Measurements from ENCODE around the gene H2AZ2. TPM values are rescaled to one million over a fixed set of nuclear protein-coding genes. Genes with fewer than 3 reads are reported as not detected.
A peak's percentile ranks its signal among the peaks of the same experiment; 100 is the strongest.
"Not testable (repeated sequence)": the region's sequence is repeated elsewhere in the genome, so short reads cannot be mapped to it uniquely, and the experiment has no call there.

The H2AZ2 gene
- total RNA-seq, 1 donor from 2014 or later: 188 TPM

DNA sequence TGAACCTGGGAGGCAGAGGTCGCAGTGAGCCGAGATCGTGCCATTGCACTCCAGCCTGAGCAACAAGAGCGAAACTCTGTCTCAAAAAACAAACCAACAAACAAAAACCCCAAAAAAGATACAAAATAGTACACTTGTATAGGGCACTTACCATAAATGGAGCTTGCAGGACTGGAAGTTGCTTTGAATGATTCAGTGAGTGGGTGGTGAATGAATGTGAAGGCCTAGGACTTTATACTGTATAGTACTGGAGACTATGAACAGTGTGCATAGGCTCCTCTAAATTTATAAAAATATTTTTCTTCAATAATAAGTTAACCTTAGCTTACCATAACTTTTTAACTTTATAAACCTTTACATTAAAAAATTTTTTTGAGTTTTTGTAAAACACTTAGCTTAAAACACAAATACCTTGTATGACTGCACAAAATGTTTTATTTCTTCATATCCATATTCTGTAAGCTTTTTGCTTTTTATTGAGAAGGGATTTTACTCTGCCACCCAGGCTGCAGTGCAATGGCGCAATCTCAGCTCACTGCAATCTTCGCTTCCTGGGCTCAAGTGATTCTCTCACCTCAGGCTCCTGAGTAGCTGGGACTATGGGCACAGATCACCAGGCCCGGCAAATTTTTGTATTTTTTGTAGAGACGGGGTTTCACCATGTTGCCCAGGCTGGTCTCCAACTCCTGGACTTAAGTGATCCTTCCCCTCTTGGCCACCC lies 6.9 kb upstream of the H2AZ2 start:
- no peak for DNase-seq
- peaks cover 26% of the 10 kb centered on the region for H3K4me1 Mint-ChIP-seq

DNA sequence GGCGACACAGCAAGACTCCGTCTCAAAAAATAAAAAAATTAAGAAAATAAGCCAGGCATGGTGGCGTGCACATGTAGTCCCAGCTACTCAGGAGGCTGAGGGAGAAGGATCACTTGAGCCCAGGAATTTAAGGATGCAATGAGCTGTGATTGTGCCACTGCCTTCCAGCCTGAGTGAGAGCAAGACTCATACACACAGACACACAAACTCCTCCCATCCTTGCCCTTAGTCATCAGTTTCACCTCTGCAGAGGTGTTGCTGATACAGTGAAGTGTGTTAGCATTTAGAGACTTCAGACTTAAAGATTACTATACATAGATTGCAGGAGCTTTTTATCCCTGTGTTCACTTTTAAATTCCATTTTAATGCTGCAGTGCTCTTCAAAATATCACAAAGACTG lies 5.5 kb upstream of the H2AZ2 start:
- Mint-ChIP-seq H3K27ac (no peak overlapping the region), H3K9me3 (no peaks in the 10 kb centered on the region), H3K36me3 (ENCODE audit: low read depth) (no peaks in the 10 kb centered on the region), H3K4me3 (no peak overlapping the region), H3K27me3 (no peaks in the 10 kb centered on the region), H3K4me1 (peaks cover 33% of the 10 kb centered on the region)
- intact Hi-C loops (cut with micrococcal nuclease): no loop called here
- peak; percentile 70 for DNase-seq

More for the DNA sequence above, 6.9 kb upstream of the H2AZ2 start:
- Mint-ChIP-seq H3K9me3 (no peaks in the 10 kb centered on the region), H3K27ac (no peak overlapping the region), H3K27me3 (no peaks in the 10 kb centered on the region), H3K4me3 (no peak overlapping the region), H3K36me3 (ENCODE audit: low read depth) (no peaks in the 10 kb centered on the region)
- intact Hi-C loops (cut with micrococcal nuclease): loop anchor here (5.0 kb wide), 1 partner anchor 282 kb away; no protein-coding TSS in a partner anchor

DNA sequence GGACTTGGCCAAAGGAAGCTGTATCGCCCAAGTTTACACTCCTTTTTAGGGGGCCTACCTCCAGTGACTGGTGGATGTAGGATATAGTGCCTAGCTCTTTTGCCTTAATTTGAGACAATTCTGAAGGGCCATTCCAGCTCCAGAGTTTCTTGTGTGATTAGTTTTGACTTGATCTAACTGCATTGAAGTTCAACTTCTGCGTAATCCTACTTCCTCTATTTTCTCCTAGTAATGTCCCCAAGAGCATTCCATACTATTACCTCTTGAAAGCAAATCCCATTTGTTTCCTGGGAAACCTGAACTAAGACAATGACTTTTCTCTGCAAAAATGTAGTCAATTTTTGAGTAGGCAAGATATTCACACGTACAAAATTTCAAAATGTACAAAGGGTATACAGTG lies 4.7 kb upstream of the H2AZ2 start:
- no peak for DNase-seq
- peaks cover 35% of the 10 kb centered on the region for H3K4me1 Mint-ChIP-seq
- H3K36me3 Mint-ChIP-seq (ENCODE audit: low read depth): no peaks in the 10 kb centered on the region
- H3K9me3 Mint-ChIP-seq: no peaks in the 10 kb centered on the region
- intact Hi-C loops (cut with micrococcal nuclease): no loop called here
- H3K27ac Mint-ChIP-seq: no peak overlapping the region
- H3K27me3 Mint-ChIP-seq: peaks cover 2% of the 10 kb centered on the region
- no peak overlapping the region for H3K4me3 Mint-ChIP-seq

DNA sequence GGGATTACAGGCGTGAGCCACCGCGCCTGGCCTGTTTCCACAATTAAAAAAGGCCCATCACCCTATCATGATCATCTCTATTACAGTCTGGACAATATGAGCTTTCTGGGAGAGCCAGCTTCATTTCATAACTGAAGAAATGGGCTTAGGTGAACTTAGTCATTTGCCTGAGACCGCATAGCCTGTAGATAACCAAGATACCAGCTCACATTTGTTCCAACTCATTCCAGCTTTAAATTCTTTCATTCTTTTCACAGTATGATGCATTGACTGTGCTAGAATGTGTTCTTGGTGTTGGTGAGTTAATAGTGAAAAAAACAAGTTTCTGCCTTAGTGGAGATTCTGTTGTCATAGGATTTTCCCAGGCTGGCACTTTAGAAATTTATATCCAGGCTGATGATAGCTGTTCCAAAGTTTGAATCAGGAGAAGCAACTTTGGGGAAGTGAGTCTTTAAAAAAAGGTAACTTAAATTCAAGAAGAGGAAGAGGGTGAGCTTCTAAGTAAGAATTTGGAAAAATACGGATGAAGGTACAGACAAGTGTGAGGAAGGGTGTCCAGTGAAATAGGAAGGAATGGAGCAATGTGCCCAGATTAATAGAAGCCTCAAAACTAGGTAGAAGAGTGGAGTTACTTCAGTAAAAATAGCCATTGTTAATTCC lies 2.1 kb upstream of the H2AZ2 start:
- intact Hi-C loops (cut with micrococcal nuclease): loop anchor here (2.0 kb wide), 2 partner anchors 65 to 211 kb away; no protein-coding TSS in a partner anchor
- Mint-ChIP-seq H3K27me3 (peaks cover 2% of the 10 kb centered on the region), H3K36me3 (ENCODE audit: low read depth) (no peaks in the 10 kb centered on the region), H3K27ac (peak overlapping the region; percentile 99), H3K9me3 (no peaks in the 10 kb centered on the region), H3K4me1 (peaks cover 48% of the 10 kb centered on the region), H3K4me3 (peak overlapping the region; percentile 99)
- DNase-seq: no peak

DNA sequence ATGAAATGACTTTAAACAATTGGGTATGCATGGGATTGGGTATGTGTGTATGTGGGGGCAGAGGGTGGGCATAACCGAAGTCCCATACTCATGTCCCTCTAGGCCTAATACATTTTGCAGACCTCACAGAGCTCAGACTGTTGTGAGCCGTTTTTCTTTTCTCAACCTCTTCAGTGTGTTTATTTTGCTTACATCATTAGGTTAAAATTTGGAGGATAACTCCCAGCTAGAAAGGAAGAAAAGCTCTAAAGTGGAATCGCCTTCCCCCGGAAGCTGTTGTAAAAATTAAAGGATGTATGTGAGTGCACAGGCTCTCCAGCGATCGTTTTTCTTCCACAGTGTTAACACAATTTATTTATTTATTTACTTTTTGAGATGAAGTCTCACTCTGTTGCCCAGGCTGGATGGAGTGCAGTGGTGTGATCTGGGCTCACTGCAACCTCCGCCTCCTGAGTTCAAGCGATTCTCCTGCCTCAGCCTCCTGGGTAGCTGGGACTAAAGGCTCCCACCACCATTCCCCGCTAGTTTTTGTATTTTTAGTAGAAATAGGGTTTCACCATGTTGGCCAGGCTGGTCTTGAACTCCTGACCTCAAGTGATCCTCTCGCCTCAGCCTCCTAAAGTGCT lies 1.5 kb upstream of the H2AZ2 start:
- no peak for DNase-seq
- intact Hi-C loops (cut with micrococcal nuclease): loop anchor here (2.0 kb wide), 2 partner anchors 65 to 211 kb away; no protein-coding TSS in a partner anchor
- Mint-ChIP-seq H3K4me3 (peak overlapping the region; percentile 99), H3K4me1 (peaks cover 51% of the 10 kb centered on the region), H3K27me3 (peaks cover 2% of the 10 kb centered on the region), H3K9me3 (no peaks in the 10 kb centered on the region), H3K27ac (peak overlapping the region; percentile 99), H3K36me3 (ENCODE audit: low read depth) (no peaks in the 10 kb centered on the region)

DNA sequence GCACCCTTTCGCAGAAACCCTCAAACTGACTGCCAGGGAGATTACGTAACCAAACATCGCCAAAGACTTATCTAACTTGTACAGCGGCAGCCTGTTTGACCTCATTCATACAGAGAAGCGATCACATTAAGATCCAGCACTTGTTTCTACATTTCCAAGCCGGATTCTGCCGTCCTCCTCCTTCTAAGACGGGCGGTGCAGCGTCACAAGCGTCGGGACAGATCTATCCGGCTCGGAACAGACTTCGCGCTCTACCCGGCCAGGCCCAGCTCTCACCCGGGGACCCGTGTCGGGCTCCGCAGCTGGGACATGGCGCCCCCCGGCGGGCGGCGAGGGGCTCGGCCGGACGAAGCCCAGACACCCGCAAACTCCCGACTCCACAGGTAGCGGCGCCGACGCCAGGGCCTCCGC lies 373 bp downstream of the H2AZ2 start:
- DNase-seq: peak; percentile 95
- no peaks in the 10 kb centered on the region for H3K9me3 Mint-ChIP-seq
- peaks cover 4% of the 10 kb centered on the region for H3K36me3 Mint-ChIP-seq (ENCODE audit: low read depth)
- intact Hi-C loops (cut with micrococcal nuclease): loop anchor here (1.0 to 2.0 kb wide), 3 partner anchors 139 to 263 kb away; partner anchors contain the start of gene TBRG4
- H3K4me1 Mint-ChIP-seq: peaks cover 52% of the 10 kb centered on the region
- H3K27ac Mint-ChIP-seq: peak overlapping the region; percentile 98
- H3K4me3 Mint-ChIP-seq: peak overlapping the region; percentile 99
- H3K27me3 Mint-ChIP-seq: peaks cover 2% of the 10 kb centered on the region

DNA sequence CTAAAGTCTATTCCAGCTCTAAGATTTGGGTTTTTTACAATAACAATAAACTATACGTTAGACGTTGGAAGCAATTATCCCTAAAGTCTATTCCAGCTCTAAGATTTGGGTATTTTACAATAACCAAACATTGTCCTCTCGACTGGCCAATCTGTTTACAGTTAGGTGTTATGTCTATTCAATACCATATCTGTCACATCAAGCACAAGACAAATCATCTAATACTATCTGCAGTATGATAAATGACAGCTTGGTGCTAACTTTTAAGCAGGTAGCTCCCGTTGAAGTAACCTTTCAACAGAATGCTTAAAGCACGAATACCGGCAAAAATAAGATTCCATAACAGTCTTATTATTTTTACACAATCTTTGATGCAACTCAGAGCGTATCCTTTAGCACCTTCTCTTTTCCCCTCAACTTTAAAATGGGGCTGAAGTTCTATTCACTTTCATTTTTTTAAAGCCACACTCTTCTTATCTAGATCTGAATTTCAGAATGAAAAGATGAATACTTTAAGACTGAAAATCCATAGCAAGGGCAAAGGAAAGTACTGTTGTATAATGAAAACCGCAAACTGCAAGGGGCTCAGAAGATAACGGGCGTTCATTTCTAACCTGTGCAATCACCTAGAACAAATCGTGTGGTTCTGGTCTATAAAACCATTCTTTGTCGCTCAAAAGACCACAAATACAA lies 925 bp downstream of the H2AZ2 start:
- no peaks in the 10 kb centered on the region for H3K9me3 Mint-ChIP-seq
- peaks cover 58% of the 10 kb centered on the region for H3K4me1 Mint-ChIP-seq
- intact Hi-C loops (cut with micrococcal nuclease): loop anchor here (1.0 to 2.0 kb wide), 3 partner anchors 140 to 264 kb away; partner anchors contain the start of gene TBRG4
- no peak for DNase-seq
- H3K36me3 Mint-ChIP-seq (ENCODE audit: low read depth): peaks cover 9% of the 10 kb centered on the region
- peak overlapping the region; percentile 98 for H3K27ac Mint-ChIP-seq
- peak overlapping the region; percentile 99 for H3K4me3 Mint-ChIP-seq
- peaks cover 2% of the 10 kb centered on the region for H3K27me3 Mint-ChIP-seq

DNA sequence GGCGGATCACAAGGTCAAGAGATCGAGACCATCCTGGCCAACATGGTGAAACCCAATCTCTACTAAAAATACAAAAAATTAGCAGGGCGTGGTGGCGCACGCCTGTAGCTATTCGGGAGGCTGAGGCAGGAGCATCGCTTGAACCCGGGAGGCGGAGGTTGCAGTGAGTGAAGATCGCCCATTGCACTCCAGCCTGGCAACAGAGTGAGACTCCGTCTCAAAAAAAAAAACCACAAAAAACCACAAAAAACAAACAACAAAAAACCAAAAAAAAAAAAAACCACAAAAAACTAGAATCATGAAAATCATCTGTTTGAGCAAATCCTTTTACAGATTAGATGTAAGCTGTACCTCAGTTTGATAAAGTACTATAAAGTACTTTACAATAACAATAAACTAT lies 1.5 kb downstream of the H2AZ2 start:
- H3K27ac Mint-ChIP-seq: peak overlapping the region; percentile 98
- DNase-seq: peak; percentile 79
- not testable (repeated sequence) for H3K27me3 Mint-ChIP-seq, H3K9me3 Mint-ChIP-seq
- peaks cover 60% of the 10 kb centered on the region for H3K4me1 Mint-ChIP-seq
- peaks cover 14% of the 10 kb centered on the region for H3K36me3 Mint-ChIP-seq (ENCODE audit: low read depth)
- peak overlapping the region; percentile 99 for H3K4me3 Mint-ChIP-seq
- intact Hi-C loops (cut with micrococcal nuclease): loop anchor here (2.0 kb wide), 2 partner anchors 140 to 264 kb away; partner anchors contain the start of gene TBRG4

DNA sequence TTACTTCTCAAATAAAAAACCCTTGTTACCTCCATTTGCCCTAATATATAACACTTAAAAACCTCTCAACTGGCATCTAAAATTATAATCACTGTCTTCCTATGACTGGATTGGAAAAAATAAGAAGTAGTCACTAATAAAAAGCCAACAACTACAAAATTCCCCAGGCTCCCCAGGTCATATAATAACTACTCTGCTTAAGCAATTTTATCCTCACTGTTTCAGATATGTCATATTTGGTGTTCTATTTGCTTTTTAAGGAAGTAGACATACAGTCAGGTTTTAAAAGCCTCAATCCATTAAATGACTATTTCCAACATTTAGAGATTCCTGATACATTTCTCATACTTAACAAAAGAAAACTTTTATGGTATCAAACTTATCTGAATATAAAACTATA lies 2.4 kb downstream of the H2AZ2 start:
- intact Hi-C loops (cut with micrococcal nuclease): no loop called here
- Mint-ChIP-seq H3K4me1 (peaks cover 58% of the 10 kb centered on the region), H3K9me3 (no peaks in the 10 kb centered on the region), H3K27ac (peak overlapping the region; percentile 72), H3K27me3 (peaks cover 2% of the 10 kb centered on the region), H3K4me3 (peak overlapping the region; percentile 99), H3K36me3 (ENCODE audit: low read depth) (peaks cover 21% of the 10 kb centered on the region)
- no peak for DNase-seq

DNA sequence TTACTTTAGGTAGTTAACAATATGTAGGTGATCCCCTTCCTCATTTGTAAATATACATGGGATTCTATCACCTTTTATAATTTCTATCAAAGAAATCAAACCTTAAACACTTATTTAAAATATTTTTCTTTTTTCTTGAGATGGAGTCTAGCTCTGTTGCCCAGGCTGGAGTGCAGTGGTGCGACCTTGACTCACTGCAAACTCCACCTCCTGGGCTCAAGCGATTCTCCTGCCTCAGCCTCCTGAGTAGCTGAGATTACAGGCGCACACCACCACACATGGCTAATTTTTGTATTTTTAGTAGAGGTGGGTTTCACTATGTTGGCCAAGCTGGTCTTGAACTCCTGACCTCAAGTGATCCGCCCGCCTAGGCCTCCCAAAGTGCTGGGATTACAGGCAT lies 4.4 kb downstream of the H2AZ2 start:
- H3K36me3 Mint-ChIP-seq (ENCODE audit: low read depth): peaks cover 29% of the 10 kb centered on the region
- H3K27ac Mint-ChIP-seq; H3K27me3 Mint-ChIP-seq; H3K9me3 Mint-ChIP-seq; DNase-seq; intact Hi-C loops (cut with micrococcal nuclease); H3K4me3 Mint-ChIP-seq: not testable (repeated sequence)
- H3K4me1 Mint-ChIP-seq: peaks cover 49% of the 10 kb centered on the region

DNA sequence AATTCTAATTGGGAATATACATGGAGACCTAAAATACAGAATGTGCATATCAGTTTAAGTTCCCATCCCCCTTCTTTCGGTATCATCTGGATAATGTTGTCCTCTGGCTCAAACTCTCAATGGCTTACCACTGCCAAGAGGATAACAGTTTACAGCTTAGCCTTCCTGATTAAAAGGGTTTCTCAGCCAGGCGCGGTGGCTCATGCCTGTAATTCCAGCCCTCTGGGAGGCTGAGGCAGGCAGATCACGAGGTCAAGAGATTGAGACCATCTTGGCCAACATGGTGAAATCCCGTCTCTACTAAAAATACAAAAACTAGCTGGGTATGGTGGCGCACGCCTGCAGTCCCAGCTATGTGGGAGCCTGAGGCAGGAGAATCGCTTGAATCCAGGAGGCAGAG lies 5.2 kb downstream of the H2AZ2 start:
- Mint-ChIP-seq H3K27ac (peak overlapping the region; percentile 50), H3K4me1 (peaks cover 47% of the 10 kb centered on the region), H3K36me3 (ENCODE audit: low read depth) (peaks cover 31% of the 10 kb centered on the region)
- H3K27me3 Mint-ChIP-seq; H3K4me3 Mint-ChIP-seq; DNase-seq; H3K9me3 Mint-ChIP-seq; intact Hi-C loops (cut with micrococcal nuclease): not testable (repeated sequence)

DNA sequence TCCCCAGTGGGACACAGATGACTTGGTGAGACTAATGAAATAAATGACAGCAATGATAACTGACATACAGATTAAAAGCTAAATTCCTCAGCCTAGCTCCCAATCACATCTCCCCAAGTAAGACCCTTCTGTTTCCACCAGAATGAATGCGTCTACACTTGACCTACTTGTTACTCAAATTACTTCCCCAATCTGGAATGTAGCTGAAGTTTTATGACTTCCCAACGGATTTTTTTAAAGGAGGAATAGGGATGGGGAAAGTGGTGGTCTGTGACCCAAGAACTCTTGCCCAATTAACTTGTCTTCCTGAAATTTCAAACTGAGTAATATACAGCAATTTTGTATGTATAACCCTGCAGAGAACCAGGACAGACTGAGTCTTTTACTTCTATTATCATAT lies 9.1 kb downstream of the H2AZ2 start:
- H3K9me3 Mint-ChIP-seq: no peaks in the 10 kb centered on the region
- no peaks in the 10 kb centered on the region for H3K27me3 Mint-ChIP-seq
- DNase-seq: no peak
- no peak overlapping the region for H3K4me3 Mint-ChIP-seq
- intact Hi-C loops (cut with micrococcal nuclease): no loop called here
- peaks cover 23% of the 10 kb centered on the region for H3K4me1 Mint-ChIP-seq
- H3K36me3 Mint-ChIP-seq (ENCODE audit: low read depth): peaks cover 50% of the 10 kb centered on the region
- no peak overlapping the region for H3K27ac Mint-ChIP-seq

DNA sequence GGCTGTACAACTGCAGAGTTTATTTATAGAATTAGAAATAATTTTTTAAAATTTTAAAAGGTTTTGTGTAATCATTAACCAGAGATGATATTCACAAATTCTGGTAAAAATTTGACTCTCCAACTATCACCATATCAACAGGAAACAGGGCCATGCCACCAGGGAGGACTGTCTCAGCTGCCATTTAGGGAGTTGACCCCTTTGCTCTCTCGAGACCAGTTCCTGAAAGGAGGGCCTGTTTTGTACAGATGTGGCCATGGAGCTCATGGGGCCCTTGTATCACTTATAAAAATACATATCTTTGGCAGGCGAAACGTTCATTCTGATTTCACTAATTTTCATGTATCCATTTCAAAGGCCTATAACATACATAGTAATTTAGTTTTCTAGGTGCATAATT lies 20.3 kb downstream of the H2AZ2 start:
- no peak for DNase-seq
- Mint-ChIP-seq H3K9me3 (no peaks in the 10 kb centered on the region), H3K4me3 (no peak overlapping the region), H3K4me1 (peaks cover 15% of the 10 kb centered on the region), H3K27ac (no peak overlapping the region), H3K36me3 (ENCODE audit: low read depth) (peaks cover 53% of the 10 kb centered on the region), H3K27me3 (no peaks in the 10 kb centered on the region)
- intact Hi-C loops (cut with micrococcal nuclease): no loop called here
